CD8-positive, alpha-beta memory T cell (primary cell): ENCODE results near the gene SYCP2. TPM values are rescaled to one million over a fixed set of nuclear protein-coding genes. Genes with fewer than 3 reads are reported as not detected.
A peak's percentile ranks its signal among the peaks of the same experiment; 100 is the strongest.
"Not testable (repeated sequence)": the region's sequence is repeated elsewhere in the genome, so short reads cannot be mapped to it uniquely, and the experiment has no call there.

Source experiments
- CTCF ChIA-PET: fragments of 350-600 bp; sonication (Branson Sonifier 250); formaldehyde crosslinking; loops from one replicate; lab custom pipeline; 2021; ENCODE audit warnings: antibody characterized with exemption; lab: Charles Lee
- POLR2A ChIA-PET: fragments of 350-600 bp; sonication (Branson Sonifier 250); formaldehyde crosslinking; loops from one replicate; lab custom pipeline; 2021; ENCODE audit warnings: antibody characterized with exemption; lab: Charles Lee
- DNase-seq, 5 donors: peaks; one replicate each; pipeline versions ENCODE4 v3.0.0 to v3.0.0-alpha.2; 2020 to 2022; ENCODE audit warnings: mixed read lengths in 1 of 5
- H3K27ac ChIP-seq: one replicate; pipeline ENCODE4 v1.7.0; 2013; ENCODE audit warnings: low read depth, mild to moderate bottlenecking, low read length, moderate library complexity
- H3K27me3 ChIP-seq: 2 replicates; pipeline ENCODE4 v1.7.0; 2013; ENCODE audit warnings: low read length, mild to moderate bottlenecking; ENCODE audit not compliant: insufficient read depth, poor library complexity, severe bottlenecking
- H3K36me3 ChIP-seq: 2 replicates; pipeline ENCODE4 v1.7.0; 2013; ENCODE audit warnings: mild to moderate bottlenecking, low read length, moderate library complexity; ENCODE audit not compliant: insufficient read depth
- H3K4me1 ChIP-seq: 2 replicates; pipeline ENCODE4 v1.7.0; 2013; ENCODE audit warnings: mild to moderate bottlenecking, low read length, moderate library complexity; ENCODE audit not compliant: insufficient read depth
- H3K4me3 ChIP-seq: 2 replicates; pipeline ENCODE4 v1.7.0; 2013; ENCODE audit warnings: mild to moderate bottlenecking, low read length
- H3K9me3 ChIP-seq: 2 replicates; pipeline ENCODE4 v1.7.0; 2013; ENCODE audit warnings: mild to moderate bottlenecking, low read length
- H3K27ac Mint-ChIP-seq, 8 donors: one replicate each; pipeline ENCODE4 v1.8.0; 2020 to 2021; ENCODE audit warnings: mixed read lengths in 8 of 8, mild to moderate bottlenecking in 6 of 8, inconsistent platforms in 3 of 8, moderate library complexity in 3 of 8
- H3K27me3 Mint-ChIP-seq, 2 donors: one replicate each; pipeline ENCODE4 v1.8.0; 2020 to 2021; ENCODE audit warnings: mixed read lengths in 2 of 2, mild to moderate bottlenecking in 1 of 2, moderate library complexity in 1 of 2
- H3K36me3 Mint-ChIP-seq, 3 donors: one replicate each; pipeline ENCODE4 v1.8.0; 2020 to 2021; ENCODE audit warnings: mixed read lengths in 3 of 3, inconsistent platforms in 1 of 3, mild to moderate bottlenecking in 1 of 3
- H3K4me1 Mint-ChIP-seq, 3 donors: one replicate each; pipeline ENCODE4 v1.8.0; 2020 to 2021; ENCODE audit warnings: mixed read lengths in 3 of 3, inconsistent platforms in 1 of 3, mild to moderate bottlenecking in 1 of 3
- H3K4me3 Mint-ChIP-seq, 7 donors: one replicate each; pipeline ENCODE4 v1.8.0; 2020 to 2021; ENCODE audit warnings: mixed read lengths in 7 of 7, mild to moderate bottlenecking in 6 of 7, moderate library complexity in 4 of 7, inconsistent platforms in 2 of 7
- H3K9me3 Mint-ChIP-seq, 5 donors: one replicate each; pipeline ENCODE4 v1.8.0; 2020 to 2022; ENCODE audit warnings: mixed read lengths in 5 of 5, mild to moderate bottlenecking in 3 of 5, moderate library complexity in 2 of 5, inconsistent platforms in 1 of 5
- polyA plus RNA-seq: library from polyadenylated mRNA; unstranded; fragments of 300-500 nt; fragmentation: Illumina TruSeq; gene quantifications from one replicate; pipeline ENCODE4 v1.2.3, GENCODE V29; 2021
- total RNA-seq, 2 experiments: library from RNA; stranded (reverse); gene quantifications; one replicate each; pipeline ENCODE4 v1.2.3, GENCODE V29; 2021

Gene SYCP2
- total and polyA plus RNA-seq, 3 experiments from 2014 or later, result 2.3 to 3.8 (median 3.4) TPM

DNA sequence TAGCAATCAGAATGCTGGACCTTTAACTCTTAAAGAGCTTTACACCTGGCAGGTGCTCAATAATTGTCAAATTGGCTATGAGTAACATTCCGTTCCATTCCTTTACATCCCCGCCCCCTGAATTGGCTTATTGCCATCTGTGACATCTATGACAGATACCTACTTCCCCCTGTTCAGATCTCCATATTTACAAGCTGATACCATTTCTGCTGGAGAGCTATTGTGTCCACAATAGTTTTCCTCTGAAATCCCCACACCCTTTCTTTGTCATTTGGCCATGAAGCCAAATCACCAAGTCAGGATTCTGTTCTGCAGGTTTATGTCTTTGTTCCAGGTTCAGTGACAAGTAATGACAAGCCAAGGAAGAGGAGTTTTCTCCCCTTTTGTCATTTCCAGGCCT is 28.0 kb upstream of the SYCP2 start:
- no peak for DNase-seq
- POLR2A ChIA-PET, result no interaction called here

GRCh38 chr20:59958626-59959025 is 25.2 kb upstream of the SYCP2 start:
- no peak for DNase-seq
- Mint-ChIP-seq H3K27ac (no peak overlapping the region), H3K4me1 (no peaks in the 10 kb centered on the region), H3K4me3 (no peak overlapping the region), H3K36me3 (peaks cover 0 to 12% (median 2%) of the 10 kb centered on the region in 3 donors), H3K9me3 (no peaks in the 10 kb centered on the region), H3K27me3 (no peaks in the 10 kb centered on the region)
- POLR2A ChIA-PET, result no interaction called here
- Histone ChIP-seq H3K36me3 (no peaks in the 10 kb centered on the region), H3K4me1 (no peaks in the 10 kb centered on the region), H3K27ac (no peak overlapping the region), H3K4me3 (no peak overlapping the region), H3K9me3 (no peaks in the 10 kb centered on the region), H3K27me3 (no peaks in the 10 kb centered on the region)
- CTCF ChIA-PET, result interaction anchor here (1.2 kb wide), 1 partner anchor 18 kb away, joined by 3 read pairs; the partner anchor contains the start of genes FAM217B and PPP1R3D

More for the DNA sequence above, 28.0 kb upstream of the SYCP2 start:
- no peak overlapping the region for H3K4me3 Mint-ChIP-seq
- H3K36me3 Mint-ChIP-seq, result peaks cover 0 to 12% (median 2%) of the 10 kb centered on the region in 3 donors
- no peaks in the 10 kb centered on the region for H3K9me3 ChIP-seq
- no peaks in the 10 kb centered on the region for H3K9me3 Mint-ChIP-seq
- no peaks in the 10 kb centered on the region for H3K4me1 Mint-ChIP-seq
- H3K36me3 ChIP-seq, result no peaks in the 10 kb centered on the region
- CTCF ChIA-PET, result no interaction called here
- no peak overlapping the region for H3K4me3 ChIP-seq
- no peaks in the 10 kb centered on the region for H3K27me3 ChIP-seq
- no peaks in the 10 kb centered on the region for H3K4me1 ChIP-seq
- H3K27ac ChIP-seq, result no peak overlapping the region
- H3K27me3 Mint-ChIP-seq, result no peaks in the 10 kb centered on the region
- H3K27ac Mint-ChIP-seq, result no peak overlapping the region

- CTCF ChIA-PET, result interaction anchor here (1.2 kb wide), 1 partner anchor 18 kb away, joined by 3 read pairs; the partner anchor contains the start of genes FAM217B and PPP1R3D
- Mint-ChIP-seq H3K9me3 (no peaks in the 10 kb centered on the region), H3K27ac (no peak within 1 kb of the TSS), H3K4me1 (no peaks in the 10 kb centered on the region), H3K4me3 (no peak within 1 kb of the TSS), H3K36me3 (peaks cover 0 to 12% (median 2%) of the 10 kb centered on the region in 3 donors), H3K27me3 (no peaks in the 10 kb centered on the region)
- H3K4me1 ChIP-seq, result no peaks in the 10 kb centered on the region
- H3K36me3 ChIP-seq, result no peaks in the 10 kb centered on the region
- POLR2A ChIA-PET, result no interaction called here
- DNase-seq, result no peak
- H3K27ac ChIP-seq, result no peak within 1 kb of the TSS
- H3K4me3 ChIP-seq, result no peak within 1 kb of the TSS
- H3K9me3 ChIP-seq, result no peaks in the 10 kb centered on the region
- H3K27me3 ChIP-seq, result no peaks in the 10 kb centered on the region
These were observed 24.7 kb upstream of the SYCP2 start, which contains the start of gene CDH26 for GRCh38 chr20:59958123-59958522. Gene CDH26 (plus strand): TSS chr20:59958423. CDS start chr20:59958727, 304 bp downstream.

DNA sequence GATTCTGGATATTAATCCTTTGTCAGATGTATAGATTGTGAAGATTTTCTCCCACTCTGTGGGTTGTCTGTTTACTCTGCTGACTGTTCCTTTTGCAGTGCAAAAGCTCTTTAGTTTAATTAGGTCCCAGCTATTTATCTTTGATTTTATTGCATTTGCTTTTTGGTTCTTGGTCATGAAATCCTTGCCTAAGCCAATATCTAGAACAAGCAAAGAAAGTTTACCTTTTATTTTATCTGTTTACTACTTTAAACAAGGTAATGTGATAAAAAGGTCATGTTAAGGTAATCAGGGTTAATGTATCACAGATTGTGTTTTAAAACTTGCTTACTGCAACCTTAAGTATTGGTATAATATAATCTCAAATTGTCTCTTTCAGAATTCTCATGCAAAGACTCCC is 24.1 kb upstream of the SYCP2 start:
- H3K9me3 Mint-ChIP-seq, H3K4me1 Mint-ChIP-seq, DNase-seq, H3K27ac ChIP-seq, POLR2A ChIA-PET, H3K4me1 ChIP-seq, H3K27ac Mint-ChIP-seq, H3K36me3 ChIP-seq, H3K27me3 Mint-ChIP-seq, H3K4me3 ChIP-seq, H3K9me3 ChIP-seq, H3K4me3 Mint-ChIP-seq, H3K27me3 ChIP-seq: not testable (repeated sequence)
- CTCF ChIA-PET, result interaction anchor here (1.2 kb wide), 1 partner anchor 17 kb away, joined by 3 read pairs; the partner anchor contains the start of genes FAM217B and PPP1R3D
- peaks cover 0 to 12% (median 0%) of the 10 kb centered on the region in 3 donors for H3K36me3 Mint-ChIP-seq

GRCh38 chr20:59955131-59955796 is 21.8 kb upstream of the SYCP2 start:
- Mint-ChIP-seq H3K27ac (peak overlapping the region in 2 of 8 donors; percentile 42 to 74), H3K4me1 (no peaks in the 10 kb centered on the region), H3K9me3 (no peaks in the 10 kb centered on the region), H3K4me3 (no peak overlapping the region), H3K36me3 (peaks cover 0 to 9% (median 0%) of the 10 kb centered on the region in 3 donors), H3K27me3 (no peaks in the 10 kb centered on the region)
- H3K4me3 ChIP-seq, result no peak overlapping the region
- no peaks in the 10 kb centered on the region for H3K4me1 ChIP-seq
- ChIA-PET POLR2A (interaction anchor here (0.7 kb wide), 1 partner anchor 501 kb away, joined by 5 read pairs; no protein-coding TSS in a partner anchor), CTCF (interaction anchor here (1.5 kb wide), 1 partner anchor 21 kb away, joined by 9 read pairs; the partner anchor contains the start of gene SYCP2)
- DNase-seq, result no peak
- no peaks in the 10 kb centered on the region for H3K27me3 ChIP-seq
- H3K9me3 ChIP-seq, result no peaks in the 10 kb centered on the region
- no peak overlapping the region for H3K27ac ChIP-seq
- H3K36me3 ChIP-seq, result no peaks in the 10 kb centered on the region

- H3K36me3 ChIP-seq, result no peaks in the 10 kb centered on the region
- ChIA-PET POLR2A (no interaction called here), CTCF (interaction anchor here (1.5 kb wide), 1 partner anchor 20 kb away, joined by 9 read pairs; the partner anchor contains the start of gene SYCP2)
These were observed 21.3 kb upstream of the SYCP2 start for GRCh38 chr20:59954718-59955117.

GRCh38 chr20:59949911-59950310 is 16.5 kb upstream of the SYCP2 start:
- Mint-ChIP-seq H3K9me3 (no peaks in the 10 kb centered on the region), H3K36me3 (peaks cover 0 to 14% (median 0%) of the 10 kb centered on the region in 3 donors), H3K27ac (peak overlapping the region in 4 of 8 donors; percentile 25 to 94 (median 80)), H3K4me1 (peaks cover 16 to 30% (median 18%) of the 10 kb centered on the region in 3 donors), H3K4me3 (no peak overlapping the region), H3K27me3 (no peaks in the 10 kb centered on the region)
- no peaks in the 10 kb centered on the region for H3K9me3 ChIP-seq
- H3K4me1 ChIP-seq, result peaks cover 8% of the 10 kb centered on the region
- no peak overlapping the region for H3K4me3 ChIP-seq
- H3K27me3 ChIP-seq, result no peaks in the 10 kb centered on the region
- no peak for DNase-seq
- ChIA-PET POLR2A (no interaction called here), CTCF (interaction anchor here (1.3 to 7.9 kb wide), 5 partner anchors 10 to 1279 kb away, joined by 3 to 49 read pairs (median 12); partner anchors contain the start of genes FAM217B, PPP1R3D and SYCP2)
- no peak overlapping the region for H3K27ac ChIP-seq
- H3K36me3 ChIP-seq, result no peaks in the 10 kb centered on the region

More at GRCh38 chr20:59954718-59955117, 21.3 kb upstream of the SYCP2 start:
- no peak overlapping the region for H3K4me3 ChIP-seq
- no peak for DNase-seq
- H3K27me3 Mint-ChIP-seq, result no peaks in the 10 kb centered on the region
- peaks cover 0 to 5% (median 0%) of the 10 kb centered on the region in 3 donors for H3K36me3 Mint-ChIP-seq
- no peaks in the 10 kb centered on the region for H3K4me1 ChIP-seq
- H3K27ac ChIP-seq, result no peak overlapping the region
- peak overlapping the region in 3 of 8 donors; percentile 15 to 74 (median 42) for H3K27ac Mint-ChIP-seq
- H3K4me1 Mint-ChIP-seq, result no peaks in the 10 kb centered on the region
- H3K4me3 Mint-ChIP-seq, result no peak overlapping the region
- no peaks in the 10 kb centered on the region for H3K9me3 Mint-ChIP-seq
- no peaks in the 10 kb centered on the region for H3K9me3 ChIP-seq
- no peaks in the 10 kb centered on the region for H3K27me3 ChIP-seq
